NB4 (cell line): Measurements from ENCODE around the gene VPREB3.
A peak's percentile ranks its signal among the peaks of the same experiment; 100 is the strongest.

Source experiments
- DNase-seq: peaks from one replicate; pipeline ENCODE4 v3.0.0; 2010; ENCODE audit warnings: low read depth
- H3K4me3 ChIP-seq: one replicate; pipeline ENCODE4 v1.5.1; 2011; ENCODE audit warnings: mild to moderate bottlenecking, low read depth, low read length, moderate library complexity
- MYC ChIP-seq: IDR thresholded peaks from 2 replicates; pipeline ENCODE4 v1.6.1; 2011; ENCODE audit warnings: low read depth, low read length
- POLR2A ChIP-seq: IDR thresholded peaks from 2 replicates; pipeline ENCODE4 v1.6.1; 2011; ENCODE audit warnings: mild to moderate bottlenecking; ENCODE audit not compliant: insufficient read length; ENCODE audit errors: extremely low read depth
- TF ChIP-seq, protein P1 (sequence below): IDR thresholded peaks from one replicate; pipeline ENCODE4 v1.5.1; 2012; ENCODE audit warnings: low read depth, low read length
- TF ChIP-seq, protein P2 (sequence below): IDR thresholded peaks from 2 replicates; pipeline ENCODE4 v1.6.1; 2011; ENCODE audit warnings: low read depth, low read length

Gene VPREB3

DNA sequence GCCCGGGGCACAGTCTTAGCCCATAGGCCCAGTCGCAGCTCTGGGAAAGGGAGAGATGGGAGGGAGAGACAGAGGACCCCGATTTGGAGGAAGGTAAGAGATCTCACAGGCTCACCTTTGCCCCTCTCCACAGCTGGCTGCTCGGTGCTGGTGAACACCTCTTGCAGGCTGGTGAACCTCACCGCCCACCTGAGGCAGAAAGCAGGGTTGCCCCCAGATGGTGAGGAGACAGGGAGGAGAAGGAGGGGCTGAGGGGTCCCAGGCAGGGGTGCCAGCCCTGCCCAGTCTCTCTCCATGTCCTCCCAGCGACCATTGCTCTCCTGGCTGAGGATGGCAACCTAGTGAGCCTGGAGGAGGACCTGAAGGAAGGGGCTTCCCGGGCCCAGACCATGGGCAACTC lies 9.7 kb upstream of the VPREB3 start:
- TF ChIP-seq, protein P1, sequence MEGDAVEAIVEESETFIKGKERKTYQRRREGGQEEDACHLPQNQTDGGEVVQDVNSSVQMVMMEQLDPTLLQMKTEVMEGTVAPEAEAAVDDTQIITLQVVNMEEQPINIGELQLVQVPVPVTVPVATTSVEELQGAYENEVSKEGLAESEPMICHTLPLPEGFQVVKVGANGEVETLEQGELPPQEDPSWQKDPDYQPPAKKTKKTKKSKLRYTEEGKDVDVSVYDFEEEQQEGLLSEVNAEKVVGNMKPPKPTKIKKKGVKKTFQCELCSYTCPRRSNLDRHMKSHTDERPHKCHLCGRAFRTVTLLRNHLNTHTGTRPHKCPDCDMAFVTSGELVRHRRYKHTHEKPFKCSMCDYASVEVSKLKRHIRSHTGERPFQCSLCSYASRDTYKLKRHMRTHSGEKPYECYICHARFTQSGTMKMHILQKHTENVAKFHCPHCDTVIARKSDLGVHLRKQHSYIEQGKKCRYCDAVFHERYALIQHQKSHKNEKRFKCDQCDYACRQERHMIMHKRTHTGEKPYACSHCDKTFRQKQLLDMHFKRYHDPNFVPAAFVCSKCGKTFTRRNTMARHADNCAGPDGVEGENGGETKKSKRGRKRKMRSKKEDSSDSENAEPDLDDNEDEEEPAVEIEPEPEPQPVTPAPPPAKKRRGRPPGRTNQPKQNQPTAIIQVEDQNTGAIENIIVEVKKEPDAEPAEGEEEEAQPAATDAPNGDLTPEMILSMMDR: no peak
- no peak for TF ChIP-seq POLR2A
- no peak for TF ChIP-seq MYC
- TF ChIP-seq, protein P2, sequence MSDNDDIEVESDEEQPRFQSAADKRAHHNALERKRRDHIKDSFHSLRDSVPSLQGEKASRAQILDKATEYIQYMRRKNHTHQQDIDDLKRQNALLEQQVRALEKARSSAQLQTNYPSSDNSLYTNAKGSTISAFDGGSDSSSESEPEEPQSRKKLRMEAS: no peak
- no peak for DNase-seq
- no peak overlapping the region for H3K4me3 ChIP-seq

DNA sequence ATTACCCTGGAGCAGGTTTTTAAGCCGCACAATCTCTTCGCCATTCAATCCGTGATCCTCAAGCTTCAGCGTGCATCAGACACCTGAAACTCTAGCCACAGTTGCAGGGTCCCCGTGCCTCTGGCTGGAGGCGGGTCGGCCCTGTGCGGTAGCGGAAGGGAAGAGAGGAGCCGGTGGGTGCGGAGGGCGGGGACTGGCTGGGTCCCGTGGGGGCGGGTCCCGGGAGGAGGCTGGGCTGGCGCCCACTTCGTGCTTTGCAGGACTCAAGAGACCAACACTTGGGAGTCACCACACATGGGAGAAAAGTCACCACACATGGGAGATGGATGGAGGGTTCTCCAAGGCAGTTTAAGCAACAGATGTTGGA lies 9.3 kb upstream of the VPREB3 start:
- TF ChIP-seq, protein P2: no peak
- no peak for TF ChIP-seq POLR2A
- no peak for TF ChIP-seq MYC
- TF ChIP-seq, protein P1: no peak
- H3K4me3 ChIP-seq: no peak overlapping the region
- DNase-seq: no peak

DNA sequence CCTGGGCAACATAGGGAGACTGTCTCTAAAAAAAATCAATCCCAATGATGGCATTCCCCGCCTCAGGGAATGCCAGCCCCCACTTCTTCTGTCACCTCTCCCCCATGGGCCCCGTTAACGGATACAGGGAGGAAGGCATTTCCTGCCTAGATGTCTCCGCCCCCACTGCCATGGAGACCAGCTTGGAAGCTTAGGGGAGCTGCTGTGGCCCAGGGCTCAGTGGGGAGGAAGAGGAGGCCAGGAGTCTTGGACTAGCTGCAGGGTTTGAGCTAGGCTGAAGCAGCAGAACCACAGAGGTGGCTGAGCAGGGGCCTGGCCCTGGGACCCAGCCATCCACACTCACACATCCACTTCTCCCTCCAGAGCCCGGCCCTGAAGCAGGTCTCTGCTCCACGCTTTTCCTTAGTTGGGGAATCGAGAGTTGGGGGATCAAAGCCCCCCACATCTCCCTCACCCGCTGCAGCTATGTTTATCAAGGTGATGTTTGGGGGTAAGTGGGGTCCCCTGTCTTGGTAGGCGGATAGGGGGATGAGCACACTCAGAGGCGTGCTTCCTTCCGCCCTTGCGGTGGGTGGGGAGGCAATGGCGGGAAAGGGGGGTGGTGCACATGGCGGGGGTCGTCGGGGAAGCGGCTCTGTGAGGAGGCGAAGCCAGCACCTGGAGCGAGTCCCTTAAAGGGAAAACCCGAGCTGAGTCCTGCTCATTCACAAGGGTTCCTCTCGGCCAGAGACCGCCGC lies 8.8 kb upstream of the VPREB3 start, which contains the start of gene C22orf15:
Gene C22orf15, plus strand, starts transcription at position 149 of the 737 bp plus-strand sequence. Its CDS starts 317 bp downstream, at position 466.
- no peak within 1 kb of the TSS for H3K4me3 ChIP-seq
- DNase-seq: peak; percentile 58
- TF ChIP-seq, protein P2: no peak
- TF ChIP-seq POLR2A: no peak
- TF ChIP-seq MYC: no peak
- TF ChIP-seq, protein P1: no peak

DNA sequence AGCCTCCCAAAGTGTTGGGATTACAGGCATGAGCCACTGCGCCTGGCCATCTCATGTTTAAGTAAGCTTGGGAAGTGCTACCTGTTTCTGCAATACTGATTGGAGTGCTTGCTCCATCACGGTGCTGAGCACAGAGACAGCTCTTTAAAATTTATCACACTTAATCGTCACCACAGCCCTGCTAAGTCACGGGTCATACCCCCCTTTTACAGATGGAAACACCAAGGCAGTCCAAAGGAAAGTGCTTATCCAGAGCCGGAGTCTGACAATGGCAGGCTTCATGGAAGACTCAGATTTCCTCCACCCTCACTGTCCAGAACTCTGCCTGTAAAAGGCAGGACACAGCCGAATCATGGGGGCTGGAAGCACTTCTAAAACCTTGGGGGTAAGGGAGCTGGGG lies 5.8 kb upstream of the VPREB3 start:
- no peak overlapping the region for H3K4me3 ChIP-seq
- TF ChIP-seq, protein P1: no peak
- TF ChIP-seq MYC (no peak), POLR2A (no peak)
- TF ChIP-seq, protein P2: no peak
- DNase-seq: no peak

DNA sequence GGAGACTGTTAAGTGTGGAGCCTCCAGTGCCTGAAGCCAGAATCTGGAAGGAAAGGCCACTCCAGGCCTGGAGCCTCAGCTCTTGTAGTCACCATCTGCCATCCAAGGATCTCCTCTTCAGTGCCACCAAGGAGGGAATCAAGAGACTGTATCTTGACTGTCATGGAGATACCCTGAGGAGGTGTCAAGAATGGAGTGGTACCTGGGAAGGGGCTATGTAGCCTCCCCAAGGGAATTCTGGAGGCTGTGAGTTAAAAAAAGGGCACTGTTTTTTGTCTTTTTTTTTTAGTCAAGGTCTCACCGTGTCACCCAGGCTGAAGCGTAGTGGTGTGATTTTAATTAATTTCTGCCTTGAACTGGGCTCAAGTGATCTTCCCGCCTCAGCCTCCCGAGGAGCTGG lies 5.3 kb upstream of the VPREB3 start:
- no peak overlapping the region for H3K4me3 ChIP-seq
- no peak for DNase-seq
- TF ChIP-seq, protein P1: no peak
- TF ChIP-seq POLR2A: no peak
- TF ChIP-seq MYC: no peak
- TF ChIP-seq, protein P2: no peak

DNA sequence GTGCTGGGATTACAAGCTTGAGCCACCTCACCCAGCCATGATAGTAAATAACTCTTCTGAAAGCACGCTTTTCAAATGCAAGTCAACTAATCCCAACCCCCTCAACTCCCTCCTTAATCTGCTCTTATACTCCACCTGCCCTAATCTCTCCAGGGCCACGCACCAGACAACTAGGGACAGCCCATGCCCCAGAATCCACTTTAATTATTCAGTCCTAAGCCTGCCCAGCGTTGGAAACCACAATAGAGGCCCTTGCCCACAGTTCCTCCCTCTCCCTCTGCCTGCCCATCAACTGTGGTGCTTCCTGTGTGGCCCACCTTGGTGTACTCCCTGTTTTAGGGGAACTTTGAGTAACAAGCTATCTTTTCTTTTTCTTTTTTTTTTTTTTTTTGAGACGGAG lies 2.7 kb upstream of the VPREB3 start:
- peak; percentile 82 for DNase-seq
- TF ChIP-seq, protein P2: no peak
- TF ChIP-seq MYC (no peak), POLR2A (no peak)
- no peak overlapping the region for H3K4me3 ChIP-seq
